HG02852 (cell line): ENCODE measurements around the gene TM4SF4.

Experiments used
- ATAC-seq: cut with Tn5 transposase; IDR thresholded peaks from one replicate; pipeline ENCODE4 v1.9.1; 2021; ENCODE audit warnings: mild to moderate bottlenecking, moderate library complexity; ENCODE audit not compliant: unreplicated experiment

Gene TM4SF4

DNA sequence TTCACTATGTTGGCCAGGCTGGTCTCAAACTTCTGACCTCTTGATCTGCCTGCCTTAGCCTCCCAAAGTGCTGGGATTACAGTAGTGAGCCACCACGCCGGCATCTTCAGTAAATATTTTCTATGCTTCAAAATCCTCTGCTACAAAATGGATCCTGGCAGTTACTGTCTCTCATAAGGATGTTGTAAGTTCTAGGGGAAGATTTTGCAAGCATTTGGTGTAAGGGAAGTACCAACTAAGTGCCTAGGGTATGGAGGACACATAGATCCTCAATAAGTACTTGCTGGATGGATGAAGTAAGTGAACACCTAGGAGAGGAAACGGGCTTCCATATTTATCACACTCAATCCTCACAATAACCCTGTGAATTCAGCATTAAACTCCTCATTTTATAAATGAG, 6.6 kb downstream of the TM4SF4 start:
- no peak for ATAC-seq

DNA sequence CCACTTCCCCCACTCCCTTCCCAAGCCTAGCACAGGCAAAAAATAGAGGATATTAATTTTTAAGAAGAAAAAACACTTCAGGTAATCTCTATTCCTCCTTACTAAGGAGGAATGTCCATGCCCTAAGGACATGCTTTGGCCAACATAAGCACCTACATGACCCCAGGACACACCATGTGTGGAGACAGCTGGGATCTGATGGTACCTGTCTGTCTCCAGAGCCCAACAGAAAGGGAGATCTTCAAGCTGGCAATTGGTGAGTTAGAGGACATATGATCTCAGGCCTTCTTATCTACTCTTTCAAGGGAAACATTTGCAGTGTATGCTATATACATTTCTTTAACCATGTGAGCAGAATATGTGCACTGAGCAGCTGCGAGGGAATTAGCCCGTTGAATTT, 7.0 kb downstream of the TM4SF4 start:
- no peak for ATAC-seq

DNA sequence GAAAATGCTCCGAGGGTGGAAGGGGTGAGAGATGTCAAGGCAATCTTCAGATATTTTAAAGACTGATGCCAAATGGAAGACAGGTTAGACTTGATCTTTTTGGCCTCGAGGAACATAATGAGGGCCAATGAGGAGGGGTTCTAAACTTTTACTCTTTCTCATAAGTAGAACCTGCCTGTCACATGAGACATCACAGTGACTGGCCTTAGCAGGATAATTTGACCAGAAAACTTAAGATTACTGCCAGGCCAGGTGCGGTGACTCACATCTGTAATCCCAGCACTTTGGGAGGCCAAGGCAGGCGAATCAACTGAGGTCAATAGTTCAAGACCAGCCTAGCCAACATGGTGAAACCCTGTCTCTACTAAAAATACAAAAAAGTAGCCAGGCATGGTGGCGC, 12.2 kb downstream of the TM4SF4 start:
- ATAC-seq, result no peak

DNA sequence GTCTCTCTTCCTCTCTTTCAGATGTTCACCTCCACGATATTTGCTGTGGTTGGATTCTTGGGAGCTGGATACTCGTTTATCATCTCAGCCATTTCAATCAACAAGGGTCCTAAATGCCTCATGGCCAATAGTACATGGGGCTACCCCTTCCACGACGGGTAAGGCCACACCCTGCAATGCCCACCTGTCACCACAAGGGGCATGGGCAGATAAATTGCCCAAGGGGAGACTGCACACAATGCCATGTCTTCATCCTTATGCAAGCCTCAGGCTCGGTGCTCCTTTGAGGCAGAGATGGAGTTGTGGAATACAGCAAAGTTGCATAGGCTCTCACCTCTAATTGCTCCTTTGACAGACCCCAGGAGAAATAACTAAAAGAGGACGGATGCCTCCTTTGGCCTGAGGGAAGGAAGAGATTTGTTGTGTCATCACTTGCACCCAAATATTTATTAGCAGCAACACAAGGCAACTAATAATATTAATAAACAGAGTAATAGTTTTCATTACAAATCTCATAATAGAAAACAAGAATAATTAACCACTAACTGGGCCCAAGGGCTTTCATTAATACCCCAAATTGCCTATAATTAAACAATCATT, 13.2 kb downstream of the TM4SF4 start:
- no peak for ATAC-seq

DNA sequence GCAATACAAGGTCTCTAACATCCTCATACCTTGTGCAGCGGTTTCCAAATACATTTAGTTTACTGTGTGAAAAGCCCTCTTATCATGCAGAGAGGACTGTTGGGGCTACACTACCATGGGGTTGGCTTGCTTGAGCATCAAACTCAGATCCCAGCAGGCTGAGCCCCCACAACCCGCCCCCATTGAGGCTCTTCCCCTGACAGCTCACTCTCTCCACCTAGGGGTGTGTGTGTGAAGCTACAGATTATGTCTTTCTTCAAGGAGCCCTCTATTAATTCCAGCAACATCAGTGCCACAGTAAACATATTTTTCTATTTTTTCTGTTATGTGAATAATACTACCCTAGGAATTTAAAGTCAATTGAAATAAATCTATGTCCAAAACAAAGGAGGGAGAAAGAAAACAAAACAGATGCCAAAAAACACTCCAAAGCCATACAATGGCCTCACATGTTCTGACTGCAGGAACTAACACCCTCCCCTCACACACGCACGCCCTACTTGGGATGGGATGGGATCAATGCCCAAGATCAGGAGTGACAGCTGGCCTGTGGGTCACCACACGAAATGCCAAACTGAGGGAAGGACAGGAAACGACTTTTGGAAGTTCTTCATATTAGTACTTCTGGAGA, 14.7 kb downstream of the TM4SF4 start:
- no peak for ATAC-seq

DNA sequence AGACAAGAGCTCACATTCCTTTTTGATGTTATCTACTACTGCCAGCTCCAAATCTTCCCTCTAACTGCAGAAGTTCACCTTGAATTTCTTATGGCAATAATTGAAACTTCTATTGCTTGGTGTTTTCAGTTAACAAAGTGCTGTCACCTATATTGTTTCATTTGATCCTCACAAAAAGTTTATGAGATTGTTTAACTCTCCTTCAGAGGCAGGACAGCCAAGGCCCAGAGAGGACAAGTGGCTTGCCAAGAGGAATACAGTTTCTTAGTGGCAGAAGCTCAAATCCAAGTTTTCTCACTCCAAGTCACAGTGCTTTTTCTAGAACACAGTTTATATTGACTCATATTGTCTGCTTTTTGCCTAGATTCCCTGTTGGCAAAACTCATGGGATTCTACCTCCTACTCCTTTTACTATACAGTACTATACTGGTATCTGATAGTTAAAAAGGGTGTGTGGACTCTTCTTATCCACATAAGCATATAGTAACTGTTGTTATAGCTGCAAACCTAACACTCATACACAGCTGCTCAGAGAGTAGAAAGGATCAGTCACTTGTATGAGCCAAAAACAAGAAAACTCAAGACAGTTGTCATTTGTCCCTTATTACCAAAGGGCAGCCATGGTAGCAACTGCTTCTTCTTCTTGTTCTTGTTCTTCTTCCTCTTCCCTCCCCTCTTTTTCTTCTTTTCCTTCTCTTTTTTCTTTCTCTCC, 15.9 kb downstream of the TM4SF4 start:
- ATAC-seq, result no peak

DNA sequence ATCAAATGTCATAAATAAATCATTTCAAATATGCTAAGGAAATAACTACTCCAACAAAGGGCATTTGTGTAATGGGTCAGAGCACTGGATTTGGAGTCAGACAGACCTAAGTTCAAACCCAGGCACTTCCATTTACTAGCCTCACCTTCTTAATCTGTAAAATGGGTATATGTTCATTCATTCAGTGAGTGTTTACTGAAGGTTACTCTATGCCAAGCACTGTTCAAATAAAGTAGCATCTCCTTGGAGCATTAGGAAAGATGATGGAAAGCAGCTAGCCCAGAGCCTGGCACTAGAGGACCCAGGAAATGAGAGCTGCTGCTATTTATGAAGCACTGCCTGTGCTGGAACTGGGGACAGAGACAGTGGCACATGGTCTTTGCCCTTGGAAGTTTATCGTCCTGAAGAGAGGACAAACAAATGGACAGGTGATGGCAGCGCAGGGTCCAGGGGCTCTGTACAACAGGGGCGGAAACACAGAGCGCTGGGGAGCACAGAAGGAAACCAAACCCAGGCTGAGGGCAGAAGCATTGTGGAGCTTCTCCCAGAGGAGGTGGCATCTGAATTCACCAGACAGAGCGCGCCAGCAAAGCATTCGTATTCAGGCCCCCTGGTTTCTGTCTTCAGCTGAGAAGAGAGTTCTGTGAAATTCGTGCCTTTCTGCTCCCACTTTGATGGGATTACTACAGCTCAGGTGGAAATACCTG, 19.0 kb downstream of the TM4SF4 start:
- ATAC-seq, result no peak

DNA sequence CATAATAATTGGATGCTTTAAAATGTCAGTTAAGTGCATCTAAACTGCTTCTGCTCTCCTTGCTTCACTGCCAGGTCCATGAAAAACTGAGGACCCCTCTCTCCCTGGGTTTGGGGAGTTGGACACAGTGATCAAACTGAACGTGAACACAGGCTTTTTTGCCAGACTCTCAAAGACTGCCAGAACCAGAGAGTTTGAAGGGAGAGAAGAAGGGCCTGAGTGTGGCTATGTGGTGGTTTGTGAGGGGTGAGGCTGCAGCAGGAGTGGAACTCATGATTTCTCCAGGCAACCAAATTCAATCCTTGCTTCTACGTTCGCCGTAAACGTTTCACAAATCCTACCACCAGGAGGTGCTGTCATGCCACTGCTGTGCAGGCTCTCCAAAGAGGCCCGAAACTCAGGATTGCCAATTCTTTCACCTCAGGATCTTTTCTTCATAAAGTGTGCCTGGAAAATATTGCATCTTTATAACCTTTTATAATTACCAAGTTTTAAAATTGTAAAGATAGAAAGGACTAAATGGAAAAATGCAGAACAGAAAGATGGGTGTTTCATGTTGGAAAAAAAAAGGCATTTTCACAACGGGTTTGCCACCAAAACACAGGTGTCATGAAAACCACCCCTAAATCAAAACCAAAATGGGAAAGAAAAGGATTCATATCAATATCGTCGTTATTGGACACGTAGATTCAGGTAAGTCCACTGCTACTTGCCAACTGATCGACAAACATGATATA, 19.7 kb downstream of the TM4SF4 start:
- ATAC-seq, result no peak

DNA sequence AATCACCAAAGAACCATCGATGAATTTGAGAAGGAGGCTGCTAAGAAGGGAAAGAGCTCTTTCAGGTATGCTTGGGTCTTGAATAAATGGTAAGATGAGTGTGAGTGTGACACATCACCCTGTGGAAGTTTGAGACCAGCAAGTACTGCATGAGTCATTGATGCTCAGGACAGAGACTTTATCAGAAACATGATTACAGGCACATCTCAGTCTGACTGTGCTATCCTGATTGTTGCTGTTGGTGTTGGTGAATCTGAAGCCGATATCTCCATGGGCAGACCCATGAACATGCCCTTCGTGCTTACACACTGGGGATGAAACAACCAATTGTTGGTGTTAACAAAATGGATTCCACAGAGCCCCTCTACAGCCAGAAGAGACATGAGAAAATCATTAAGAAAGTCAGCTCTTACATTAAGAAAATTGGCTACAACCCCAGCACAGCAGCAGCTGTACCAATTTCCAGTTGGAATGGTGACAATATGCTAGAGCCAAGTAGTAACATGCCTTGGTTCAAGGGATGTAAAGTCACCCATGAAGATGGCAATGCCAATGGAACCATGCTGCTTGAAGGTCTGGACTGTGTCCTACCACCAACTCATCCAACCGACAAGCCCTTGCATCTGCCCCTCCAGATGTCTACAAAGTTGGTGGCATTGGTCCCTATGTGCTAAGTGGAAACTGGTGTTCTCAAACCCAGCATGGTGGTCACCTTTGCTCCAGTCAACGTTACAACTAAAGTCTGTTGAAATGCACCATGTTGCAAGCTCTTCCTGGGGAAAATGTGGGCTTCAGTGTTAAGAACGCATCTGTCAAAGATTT, 20.5 kb downstream of the TM4SF4 start:
- ATAC-seq, result no peak

DNA sequence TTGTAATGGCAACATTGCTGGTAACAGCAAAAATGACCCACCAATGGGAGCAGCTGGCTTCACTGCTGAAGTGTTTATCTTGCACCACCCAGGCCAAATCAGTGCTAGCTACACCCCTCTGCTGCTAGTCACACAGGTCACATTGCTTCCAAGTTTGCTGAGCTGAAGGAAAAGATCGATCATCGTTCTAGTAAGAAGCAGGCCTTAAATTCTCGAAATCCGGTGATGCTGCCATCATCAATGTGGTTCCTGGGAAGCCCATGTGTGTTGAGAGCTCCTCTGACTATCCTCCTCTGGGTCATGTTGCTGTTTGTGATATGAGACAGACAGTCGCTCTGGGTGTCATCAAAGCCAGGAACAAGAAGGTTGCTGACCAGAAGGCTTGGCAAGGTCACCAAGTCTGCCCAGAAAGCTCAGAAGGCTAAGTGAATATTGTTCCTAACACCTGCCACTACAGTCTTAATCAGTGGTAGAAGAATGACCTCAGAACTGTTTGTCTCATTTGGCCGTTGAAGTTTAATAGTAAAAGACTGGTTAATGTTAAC, 21.2 kb downstream of the TM4SF4 start:
- no peak for ATAC-seq

DNA sequence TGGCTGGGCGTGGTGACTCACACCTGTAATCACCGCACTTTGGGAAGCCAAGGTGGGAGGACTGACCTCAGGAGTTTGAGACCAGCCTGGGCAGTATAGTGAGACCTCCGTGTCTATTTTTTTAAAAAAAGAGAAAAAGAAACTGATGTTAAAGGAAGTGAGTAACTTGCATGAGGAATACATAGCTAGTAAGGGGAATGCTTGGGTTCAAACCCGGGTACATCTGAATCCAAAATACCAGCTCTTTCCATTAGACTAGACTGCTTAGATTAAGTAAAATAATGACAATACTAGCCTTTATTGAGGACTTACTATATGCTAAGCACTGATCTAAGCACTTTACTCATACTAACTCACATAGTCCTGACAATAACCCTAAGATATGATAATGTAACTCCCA, 22.4 kb downstream of the TM4SF4 start:
- no peak for ATAC-seq

DNA sequence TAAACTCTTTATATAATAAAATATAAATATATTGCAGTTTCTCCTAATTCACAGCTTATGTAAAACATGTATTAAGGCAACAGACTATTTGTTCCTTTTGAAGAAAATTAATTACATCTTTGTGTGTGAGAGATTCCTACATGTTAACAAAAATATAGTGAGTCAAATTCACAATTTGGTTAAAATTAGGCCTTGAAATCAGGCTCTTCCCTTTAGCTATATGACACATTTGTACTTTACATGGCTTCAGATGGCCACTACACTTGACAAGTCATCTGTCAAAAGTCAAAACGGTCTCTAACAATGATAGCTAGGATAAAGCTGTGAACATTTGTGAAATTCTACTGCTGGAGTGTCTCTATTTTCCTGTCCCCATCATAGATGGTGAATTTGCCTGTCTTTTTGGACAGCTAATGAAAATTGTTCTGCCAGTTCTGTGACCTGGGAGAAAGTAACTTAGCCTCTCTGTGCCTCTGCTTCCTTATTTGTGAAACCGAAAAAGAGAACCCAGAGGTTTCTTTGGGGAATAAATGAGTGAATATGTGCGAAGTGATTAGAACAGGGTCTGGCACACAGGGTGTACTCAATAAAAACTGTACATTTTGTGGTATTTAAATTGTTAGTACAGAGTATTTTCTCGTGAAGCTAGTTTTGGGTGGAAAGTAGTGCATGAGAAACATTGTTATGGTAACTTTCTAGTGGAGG, 23.6 kb downstream of the TM4SF4 start:
- ATAC-seq, result no peak

DNA sequence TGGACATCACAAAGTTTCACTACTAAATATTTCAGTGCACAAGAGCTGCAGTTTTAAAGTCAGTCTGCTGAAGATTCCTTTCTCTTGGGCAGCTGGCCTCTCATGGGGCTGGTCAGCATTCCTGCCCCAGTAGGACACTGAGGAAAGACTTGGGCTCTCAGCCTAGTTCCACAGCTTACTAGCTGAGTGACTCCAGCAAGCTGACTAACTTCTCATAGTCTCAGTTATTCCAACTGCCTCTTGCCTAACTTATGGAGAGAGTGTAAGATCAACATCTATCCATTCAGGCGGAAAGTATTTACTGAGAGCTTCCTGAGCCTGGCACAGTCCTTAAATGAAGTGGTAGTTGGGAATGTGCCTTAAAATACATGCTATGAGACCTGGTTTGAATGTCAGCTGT, 27.0 kb downstream of the TM4SF4 start:
- ATAC-seq, result no peak

DNA sequence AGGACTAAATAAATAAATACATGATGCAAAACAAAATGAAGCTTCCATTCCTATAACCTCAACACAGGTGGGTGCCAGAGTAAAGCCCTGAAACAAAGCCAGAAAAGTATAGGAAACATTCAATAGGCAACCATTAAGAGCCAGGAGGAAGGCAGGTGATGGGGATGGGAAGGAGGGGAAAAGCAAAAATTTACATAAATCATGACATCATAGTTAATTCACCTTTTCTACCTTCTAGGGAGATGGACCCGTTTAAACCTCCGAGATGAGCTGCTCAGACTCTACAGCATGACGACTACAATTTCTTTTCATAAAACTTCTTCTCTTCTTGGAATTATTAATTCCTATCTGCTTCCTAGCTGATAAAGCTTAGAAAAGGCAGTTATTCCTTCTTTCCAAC, 27.9 kb downstream of the TM4SF4 start:
- ATAC-seq, result no peak

DNA sequence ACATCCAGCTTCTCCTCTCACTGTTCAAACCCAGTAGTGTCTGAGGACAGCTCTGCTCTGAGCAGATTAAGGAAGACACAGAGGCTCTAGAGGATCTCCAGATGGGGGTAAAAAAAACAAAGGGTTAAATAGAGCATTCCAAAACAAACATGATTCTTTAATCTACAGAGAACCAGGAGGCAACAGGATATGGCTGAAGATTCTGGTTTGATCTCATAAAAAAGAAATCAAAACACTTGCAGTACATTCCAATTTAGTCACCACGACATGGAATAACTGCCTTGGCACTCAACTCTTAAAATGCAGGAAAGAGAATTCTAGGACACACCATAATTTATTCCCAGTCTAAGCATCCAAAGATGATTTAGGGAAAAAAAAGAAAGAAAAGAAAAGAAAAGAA, 32.0 kb downstream of the TM4SF4 start:
- ATAC-seq, result no peak

DNA sequence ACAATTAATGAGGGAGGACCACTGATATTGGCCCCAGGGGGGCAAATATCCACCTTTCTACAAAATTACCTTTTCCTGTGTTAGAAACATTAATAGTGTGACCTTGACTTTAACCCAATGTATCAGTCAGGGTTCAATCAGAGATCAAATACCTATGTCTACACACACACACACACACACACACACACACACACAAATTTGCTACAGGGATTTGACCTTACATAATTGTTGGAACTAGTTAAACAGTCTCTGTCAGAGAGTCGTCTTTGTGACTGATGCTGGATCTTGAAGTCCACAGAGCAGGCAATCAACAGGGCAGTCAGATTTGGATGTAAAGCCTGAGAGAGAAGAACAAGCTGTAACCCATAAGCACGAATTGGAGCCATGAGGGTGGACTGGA, 32.5 kb downstream of the TM4SF4 start:
- no peak for ATAC-seq

DNA sequence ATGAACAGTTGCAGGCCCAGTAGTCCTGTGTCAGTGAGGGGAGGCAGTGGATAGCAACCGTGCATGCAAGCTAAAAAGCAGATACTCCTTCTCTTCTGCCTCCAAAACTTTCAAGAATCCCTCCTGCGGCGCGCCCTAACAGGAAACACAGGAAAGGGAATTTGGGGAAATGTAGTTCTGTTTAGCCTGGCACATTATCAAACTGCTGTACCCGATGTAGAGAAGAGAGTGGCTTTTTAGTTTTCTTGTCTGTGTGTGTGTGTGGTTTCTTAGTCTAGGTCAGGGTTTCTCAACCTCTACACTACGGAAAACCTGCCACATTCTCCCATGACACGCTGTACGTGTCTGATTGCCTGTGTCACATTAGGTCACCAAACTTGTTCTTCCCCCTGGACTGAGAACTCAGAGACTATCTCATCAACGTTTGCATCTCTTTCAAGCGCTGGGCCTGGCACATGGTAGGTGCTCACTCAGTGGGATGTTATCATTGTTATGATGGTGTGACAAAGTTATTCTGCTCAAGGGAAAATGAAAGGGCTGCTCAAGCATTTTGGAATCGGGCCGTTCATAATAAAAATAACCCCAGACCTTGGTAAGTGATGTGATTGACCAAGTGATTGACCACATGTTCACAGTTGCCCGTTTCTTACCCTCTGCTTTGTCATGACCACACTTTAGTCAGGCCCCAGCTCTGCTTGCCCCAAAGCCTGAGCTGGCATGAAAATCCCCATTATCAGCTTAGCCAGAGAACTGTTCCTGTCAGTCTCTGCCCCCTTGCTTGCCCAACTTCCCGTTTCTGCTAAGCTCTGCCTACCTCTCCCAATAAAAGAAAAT, 33.2 kb downstream of the TM4SF4 start:
- no peak for ATAC-seq

DNA sequence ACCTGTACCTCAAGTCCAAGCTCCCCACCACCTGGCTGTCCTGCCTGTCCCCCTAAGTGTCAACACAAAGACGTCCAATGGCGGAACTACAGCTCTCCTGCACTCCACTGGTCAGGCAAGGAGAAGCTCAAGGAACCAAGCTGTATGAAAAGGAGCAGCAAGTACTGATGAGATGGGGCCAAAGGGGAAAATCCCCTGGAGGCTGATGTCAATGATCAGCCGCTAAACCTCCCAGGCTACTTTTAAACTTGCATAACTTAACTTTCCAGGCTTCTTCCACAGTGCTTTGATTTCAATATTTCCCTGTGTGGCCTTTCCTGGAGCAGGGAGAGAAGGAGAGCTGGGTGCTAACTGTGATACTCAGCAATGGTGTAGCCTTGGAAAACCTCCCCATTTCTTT, 35.0 kb downstream of the TM4SF4 start:
- ATAC-seq, result no peak

DNA sequence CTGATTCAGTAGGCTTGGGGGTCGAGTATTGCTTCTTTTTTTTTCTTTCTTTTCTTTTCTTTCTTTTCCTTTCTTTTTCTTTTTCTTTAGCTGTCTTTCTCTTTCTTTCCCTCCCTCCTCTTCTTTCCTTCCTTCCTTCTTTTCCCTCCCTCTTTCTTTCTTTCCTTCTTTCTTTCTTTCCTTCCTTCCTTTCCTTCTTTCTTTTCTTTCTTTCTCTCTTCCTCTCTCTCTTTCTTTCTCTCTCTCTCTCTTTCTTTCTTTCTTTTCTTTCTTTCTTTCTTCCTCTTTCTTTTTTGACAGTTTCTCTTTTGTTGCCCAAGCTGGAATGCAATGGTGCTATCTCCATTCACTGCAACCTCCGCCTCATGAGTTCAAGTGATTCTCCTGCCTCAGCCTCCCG, 36.0 kb downstream of the TM4SF4 start:
- no peak for ATAC-seq
